ENCODE measurements around the gene GLTPD2.

DNA sequence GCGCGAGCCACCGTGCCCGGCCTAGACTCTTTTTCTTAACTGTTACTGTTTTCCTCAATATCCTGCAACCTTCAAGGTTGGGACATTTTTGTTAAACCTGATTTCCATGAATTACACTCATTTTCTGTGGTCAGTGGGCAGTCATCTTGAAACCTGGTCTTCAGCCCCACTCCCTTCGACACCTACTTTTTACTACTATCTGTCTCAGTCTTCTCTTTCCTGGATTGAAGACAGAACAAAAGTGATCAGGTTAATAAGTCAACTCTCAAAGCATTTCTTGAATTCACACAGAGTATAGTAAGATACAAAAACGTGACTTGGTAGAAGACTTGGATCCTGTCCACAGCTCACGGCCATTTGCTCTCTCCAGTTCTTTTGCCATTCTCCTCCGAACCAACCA, 50.5 kb downstream of the GLTPD2 start:
- TF ChIP-seq, protein P1, sequence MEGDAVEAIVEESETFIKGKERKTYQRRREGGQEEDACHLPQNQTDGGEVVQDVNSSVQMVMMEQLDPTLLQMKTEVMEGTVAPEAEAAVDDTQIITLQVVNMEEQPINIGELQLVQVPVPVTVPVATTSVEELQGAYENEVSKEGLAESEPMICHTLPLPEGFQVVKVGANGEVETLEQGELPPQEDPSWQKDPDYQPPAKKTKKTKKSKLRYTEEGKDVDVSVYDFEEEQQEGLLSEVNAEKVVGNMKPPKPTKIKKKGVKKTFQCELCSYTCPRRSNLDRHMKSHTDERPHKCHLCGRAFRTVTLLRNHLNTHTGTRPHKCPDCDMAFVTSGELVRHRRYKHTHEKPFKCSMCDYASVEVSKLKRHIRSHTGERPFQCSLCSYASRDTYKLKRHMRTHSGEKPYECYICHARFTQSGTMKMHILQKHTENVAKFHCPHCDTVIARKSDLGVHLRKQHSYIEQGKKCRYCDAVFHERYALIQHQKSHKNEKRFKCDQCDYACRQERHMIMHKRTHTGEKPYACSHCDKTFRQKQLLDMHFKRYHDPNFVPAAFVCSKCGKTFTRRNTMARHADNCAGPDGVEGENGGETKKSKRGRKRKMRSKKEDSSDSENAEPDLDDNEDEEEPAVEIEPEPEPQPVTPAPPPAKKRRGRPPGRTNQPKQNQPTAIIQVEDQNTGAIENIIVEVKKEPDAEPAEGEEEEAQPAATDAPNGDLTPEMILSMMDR (IDR thresholded peaks at IDR 0.05 in 2 of 3, conservative IDR thresholded peaks at IDR 0.05 in 1 of 3; ENCODE audit: control insufficient read depth in 2 of 3, extremely low read depth in 1 of 3, insufficient read depth in 1 of 3, low read depth in 3 of 3, low read length in 3 of 3) = no peak
- TF ChIP-seq SMARCA5 (IDR thresholded peaks at IDR 0.05) = no peak
- TF ChIP-seq POLR2AphosphoS2 (IDR thresholded peaks at IDR 0.05; ENCODE audit: low read depth, low read length) = no peak
- no peak for TF ChIP-seq ZNF24 (IDR thresholded peaks at IDR 0.05)
- no peak for TF ChIP-seq POLR2A (IDR thresholded peaks at IDR 0.05; ENCODE audit: low read depth, low read length)
- TF ChIP-seq ZNF274 (IDR thresholded peaks at IDR 0.05; ENCODE audit: insufficient read depth, insufficient read length) = no peak
